HG03045 (cell line): Measurements from ENCODE around the gene TMEM176B.
"Not testable (repeated sequence)": the region's sequence is repeated elsewhere in the genome, so short reads cannot be mapped to it uniquely, and the experiment has no call there.

Experiments
- ATAC-seq: cut with Tn5 transposase; IDR thresholded peaks from one replicate; pipeline ENCODE4 v1.9.1; 2021; ENCODE audit warnings: mild to moderate bottlenecking, moderate library complexity; ENCODE audit not compliant: unreplicated experiment

The TMEM176B gene

GRCh38 chr7:150823484-150824126 lies 23.4 kb upstream of the TMEM176B start:
- ATAC-seq, result no peak

GRCh38 chr7:150823043-150823442 lies 22.9 kb upstream of the TMEM176B start:
- ATAC-seq, result no peak

- ATAC-seq, result no peak
These were observed 20.5 kb upstream of the TMEM176B start for GRCh38 chr7:150820578-150821198.

GRCh38 chr7:150820148-150820547 lies 20.0 kb upstream of the TMEM176B start:
- no peak for ATAC-seq

- ATAC-seq, result no peak
These were observed 18.8 kb upstream of the TMEM176B start for GRCh38 chr7:150818971-150819370.

GRCh38 chr7:150814328-150815001 lies 14.3 kb upstream of the TMEM176B start:
- ATAC-seq, result no peak

GRCh38 chr7:150807616-150808438 lies 7.7 kb upstream of the TMEM176B start:
- not testable (repeated sequence) for ATAC-seq

- no peak for ATAC-seq
These were observed 6.7 kb upstream of the TMEM176B start for GRCh38 chr7:150806863-150807262.

GRCh38 chr7:150806454-150806853 lies 6.3 kb upstream of the TMEM176B start:
- no peak for ATAC-seq

- no peak for ATAC-seq
These were observed 5.7 kb upstream of the TMEM176B start for GRCh38 chr7:150805864-150806263.

- ATAC-seq, result no peak
These were observed 4.6 kb upstream of the TMEM176B start for GRCh38 chr7:150804802-150805201.

- no peak for ATAC-seq
These were observed 3.1 kb upstream of the TMEM176B start for GRCh38 chr7:150803161-150803860.

GRCh38 chr7:150801946-150802771 lies 2.0 kb upstream of the TMEM176B start:
- no peak for ATAC-seq

GRCh38 chr7:150801242-150801945 lies 1.2 kb upstream of the TMEM176B start:
- ATAC-seq, result no peak

GRCh38 chr7:150800581-150801241 lies 547 bp upstream of the TMEM176B start, which contains the start of gene TMEM176A:
TSS of gene TMEM176A (plus strand) at chr7:150800769. CDS start at chr7:150801551, 782 bp downstream.
- no peak for ATAC-seq

GRCh38 chr7:150799156-150799555 lies 1.0 kb downstream of the TMEM176B start:
- no peak for ATAC-seq

- ATAC-seq, result no peak
These were observed 2.5 kb downstream of the TMEM176B start for GRCh38 chr7:150797661-150798060.

GRCh38 chr7:150793569-150794238 lies 6.5 kb downstream of the TMEM176B start:
- ATAC-seq, result no peak
